Epithelial cell of esophagus (primary cell): Measurements from ENCODE around the gene AVPI1.
"Not testable (repeated sequence)": the region's sequence is repeated elsewhere in the genome, so short reads cannot be mapped to it uniquely, and the experiment has no call there.

Source experiments
- DNase-seq: peaks from one replicate; pipeline ENCODE4 v3.0.0; 2010; ENCODE audit warnings: low read depth
- H3K4me3 ChIP-seq: 2 replicates; pipeline ENCODE4 v1.5.1; 2011; ENCODE audit warnings: mild to moderate bottlenecking, low read length, control low read depth
- TF ChIP-seq, protein P1 (sequence below): IDR thresholded peaks from 2 replicates; pipeline ENCODE4 v1.5.1; 2011; ENCODE audit warnings: low read depth, mild to moderate bottlenecking, low read length, control low read depth, inconsistent platforms; ENCODE audit not compliant: insufficient read depth; ENCODE audit errors: missing control alignments

AVPI1 gene

GRCh38 chr10:97687785-97688781 lies 1.0 kb upstream of the AVPI1 start:
- TF ChIP-seq, protein P1, sequence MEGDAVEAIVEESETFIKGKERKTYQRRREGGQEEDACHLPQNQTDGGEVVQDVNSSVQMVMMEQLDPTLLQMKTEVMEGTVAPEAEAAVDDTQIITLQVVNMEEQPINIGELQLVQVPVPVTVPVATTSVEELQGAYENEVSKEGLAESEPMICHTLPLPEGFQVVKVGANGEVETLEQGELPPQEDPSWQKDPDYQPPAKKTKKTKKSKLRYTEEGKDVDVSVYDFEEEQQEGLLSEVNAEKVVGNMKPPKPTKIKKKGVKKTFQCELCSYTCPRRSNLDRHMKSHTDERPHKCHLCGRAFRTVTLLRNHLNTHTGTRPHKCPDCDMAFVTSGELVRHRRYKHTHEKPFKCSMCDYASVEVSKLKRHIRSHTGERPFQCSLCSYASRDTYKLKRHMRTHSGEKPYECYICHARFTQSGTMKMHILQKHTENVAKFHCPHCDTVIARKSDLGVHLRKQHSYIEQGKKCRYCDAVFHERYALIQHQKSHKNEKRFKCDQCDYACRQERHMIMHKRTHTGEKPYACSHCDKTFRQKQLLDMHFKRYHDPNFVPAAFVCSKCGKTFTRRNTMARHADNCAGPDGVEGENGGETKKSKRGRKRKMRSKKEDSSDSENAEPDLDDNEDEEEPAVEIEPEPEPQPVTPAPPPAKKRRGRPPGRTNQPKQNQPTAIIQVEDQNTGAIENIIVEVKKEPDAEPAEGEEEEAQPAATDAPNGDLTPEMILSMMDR = no peak
- no peak overlapping the region for H3K4me3 ChIP-seq
- DNase-seq = peak; percentile 58

DNA sequence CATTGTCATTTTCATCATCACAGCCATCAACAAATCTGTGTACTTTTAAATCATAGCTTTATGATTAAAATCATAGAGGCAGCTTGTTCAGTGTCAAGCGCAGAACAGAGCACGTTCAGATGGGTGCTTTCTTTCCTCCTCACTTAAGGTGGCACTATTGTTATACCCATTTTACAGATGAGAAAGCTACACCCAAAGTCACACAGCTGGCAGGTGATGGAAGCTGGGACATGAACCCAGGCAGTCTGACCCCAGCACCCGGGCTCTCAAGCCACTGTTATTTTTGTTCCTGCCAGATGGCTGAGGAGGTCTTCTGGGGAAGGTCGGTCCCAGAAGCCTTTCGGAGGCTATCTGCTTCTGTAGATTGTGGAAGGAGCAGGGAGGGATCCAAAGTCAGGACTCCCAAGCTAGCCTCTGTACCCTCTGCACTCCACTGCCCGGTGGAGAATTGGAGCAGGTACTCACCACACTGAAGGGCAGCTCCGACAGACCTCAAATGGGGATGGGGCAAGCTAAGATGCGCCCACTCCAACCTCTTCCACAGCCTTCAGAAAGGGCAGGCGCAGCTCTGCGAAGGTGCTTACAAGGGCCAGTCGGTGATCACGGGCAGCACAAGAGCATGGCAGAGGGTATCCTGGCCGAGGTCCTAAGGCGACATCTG lies 610 bp downstream of the AVPI1 start:
- peak overlapping the region; percentile 99 for H3K4me3 ChIP-seq
- TF ChIP-seq, protein P1 = no peak
- no peak for DNase-seq

GRCh38 chr10:97685395-97685958 lies 1.6 kb downstream of the AVPI1 start:
- DNase-seq = peak; percentile 67
- TF ChIP-seq, protein P1 = peak; percentile 57
- peak overlapping the region; percentile 99 for H3K4me3 ChIP-seq

DNA sequence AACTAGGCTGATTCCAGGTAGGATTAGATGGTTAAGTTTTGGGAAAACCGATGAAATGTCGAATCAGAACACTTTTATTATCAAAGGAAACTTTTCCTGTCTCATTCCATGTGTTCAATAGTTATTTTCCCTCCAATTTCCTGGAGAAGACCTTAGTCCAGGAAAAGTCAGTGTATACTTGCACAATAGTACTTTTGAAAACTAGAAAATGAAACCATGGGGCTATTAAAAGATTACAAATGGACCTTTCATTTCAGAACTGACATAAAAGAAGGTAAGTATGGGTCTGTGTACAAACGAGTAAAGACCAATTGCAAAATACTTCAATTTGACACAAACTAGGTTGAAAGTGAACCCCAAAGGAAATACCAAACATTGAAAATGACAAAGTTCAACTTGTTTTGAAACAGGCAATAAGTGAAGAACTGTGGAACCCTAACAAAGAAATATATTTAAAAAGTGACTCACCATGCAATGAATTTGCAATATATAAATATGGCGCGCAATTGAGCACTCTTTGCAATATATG lies 2.1 kb downstream of the AVPI1 start:
- no peak for DNase-seq
- TF ChIP-seq, protein P1 = no peak
- H3K4me3 ChIP-seq = peak overlapping the region; percentile 99

- DNase-seq = not testable (repeated sequence)
- H3K4me3 ChIP-seq = peak overlapping the region; percentile 99
Observed at GRCh38 chr10:97684368-97684713, 2.7 kb downstream of the AVPI1 start.

DNA sequence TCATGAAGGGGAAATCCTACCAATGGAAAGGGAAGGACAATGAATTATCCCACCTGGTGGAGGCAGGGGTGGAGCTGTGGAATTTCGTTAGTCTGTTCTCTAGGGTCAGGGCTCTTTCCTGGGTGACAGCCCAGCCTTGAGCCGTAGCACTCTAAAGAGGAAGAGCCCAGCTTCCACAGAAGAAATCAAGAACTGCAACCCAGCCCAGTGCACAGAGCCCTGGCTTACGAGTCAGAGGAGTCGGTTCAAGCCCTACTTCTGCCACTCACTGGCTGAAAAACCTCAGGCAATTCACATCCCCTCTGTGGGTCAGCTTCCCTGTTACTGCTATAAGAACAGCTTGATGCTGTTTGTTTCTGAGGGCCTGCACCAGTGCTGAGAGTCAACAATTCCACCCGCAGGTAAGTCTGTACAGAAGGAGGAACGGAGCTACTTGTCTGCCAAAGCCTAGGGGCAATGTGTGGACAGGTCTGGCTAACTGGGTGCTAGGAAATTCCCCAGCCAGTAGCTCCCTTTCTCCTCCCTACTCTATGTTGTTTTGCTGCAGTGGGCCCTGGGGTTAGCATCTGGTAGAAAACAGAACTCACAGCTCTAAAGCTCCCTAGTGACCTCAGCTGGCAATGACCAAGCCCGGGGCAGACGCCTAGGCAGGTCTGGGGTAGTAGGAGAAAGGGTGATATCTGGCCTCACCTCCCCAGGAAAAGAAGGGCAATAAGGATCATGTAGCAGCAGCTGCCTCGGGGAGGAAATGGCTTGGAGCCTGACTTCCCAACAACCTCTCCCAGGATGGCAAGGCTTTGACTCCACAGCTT lies 3.3 kb downstream of the AVPI1 start:
- H3K4me3 ChIP-seq = peak overlapping the region; percentile 99
- TF ChIP-seq, protein P1 = peak; percentile 8
- DNase-seq = peak; percentile 61
